ENCODE measurements around the gene BDKRB2.

GRCh38 chr14:96204151-96205058 lies at the start of gene BDKRB2:
- TF ChIP-seq EZH2 (IDR thresholded peaks at IDR 0.05; ENCODE audit: insufficient read depth, low read length) (no peak), CTCF (IDR thresholded peaks at IDR 0.05; ENCODE audit: insufficient read depth, low read depth, low read length) (no peak)

Measured in astrocyte (in vitro differentiated cells and primary cell).